HepG2 (cell line): ENCODE results near the gene MILR1. TPM values are rescaled to one million over a fixed set of nuclear protein-coding genes. Genes with fewer than 3 reads are reported as not detected.

Source experiments
- ATAC-seq: fragments of 200-7000 bp; cut with Tn5 transposase; 3 replicates; pipeline ENCODE4 v1.9.1; 2020; ENCODE audit warnings: mild to moderate bottlenecking, moderate library complexity
- BruUV-seq: library from RNA; stranded (reverse); fragments of 400-500 nt; replicated peaks from 2 replicates; lab custom pipeline; 2021; lab: Mats Ljungman, UMichigan
- CTCF ChIA-PET: fragments of 300-600 bp; formaldehyde crosslinking; extraction: SDS; loops from one replicate; lab custom pipeline; 2021; ENCODE audit warnings: low total read pairs, inconsistent platforms, low intra/inter-chr PET ratio; lab: Yijun Ruan, JAX
- POLR2A ChIA-PET: fragments of 350-600 bp; sonication (Branson Sonifier 250); formaldehyde crosslinking; loops from one replicate; lab custom pipeline; 2020; ENCODE audit warnings: antibody characterized with exemption, inconsistent platforms; lab: Yijun Ruan, JAX
- DNase-seq: peaks from one replicate; pipeline ENCODE4 v3.0.0-alpha.2; 2015; ENCODE audit warnings: low spot score
- FAIRE-seq: peaks from 3 replicates; lab custom pipeline; 2011; peaks lifted over from hg19 to GRCh38; lab: Jason Lieb, UNC
- H2AFZ ChIP-seq: one replicate; pipeline ENCODE4 v1.6.1; 2011; ENCODE audit warnings: low read length, inconsistent platforms
- H3K27ac ChIP-seq: fragments of 300-600 bp; 3 replicates; pipeline ENCODE4 v1.8.0; 2011; ENCODE audit warnings: mixed run types, mild to moderate bottlenecking, mixed read lengths, low read length, inconsistent platforms; ENCODE audit not compliant: insufficient read depth; ENCODE audit errors: extremely low read length
- H3K27me3 ChIP-seq, 2 experiments: fragments of 200-600 bp in 1 of 2; 2 replicates in 1 of 2; 3 replicates in 1 of 2; pipeline versions ENCODE4 v1.6.0 to v1.8.0; 2011; ENCODE audit warnings: low read length in 2 of 2, mild to moderate bottlenecking in 2 of 2, moderate library complexity in 2 of 2, inconsistent platforms in 1 of 2; ENCODE audit not compliant: insufficient read depth in 2 of 2, control insufficient read depth in 1 of 2
- H3K36me3 ChIP-seq, 2 experiments: fragments of 200-600 bp in 1 of 2; replicated peaks in 1 of 2; 2 replicates in 1 of 2; 3 replicates in 1 of 2; pipeline versions ENCODE4 v1.5.1 to v1.8.0; 2011; ENCODE audit warnings: low read length in 2 of 2, inconsistent platforms in 1 of 2; ENCODE audit not compliant: insufficient read depth in 2 of 2, control insufficient read depth in 1 of 2
- H3K4me1 ChIP-seq: 2 replicates; pipeline ENCODE4 v1.5.1; 2012; ENCODE audit warnings: low read length, inconsistent platforms; ENCODE audit not compliant: insufficient read depth
- H3K4me2 ChIP-seq: 2 replicates; pipeline ENCODE4 v1.6.0; 2011; ENCODE audit warnings: low read depth, low read length, inconsistent platforms
- H3K4me3 ChIP-seq, 3 experiments: fragments of 200-600 bp in 1 of 3; sonication (generic), shearing (Covaris generic) in 1 of 3; replicated peaks in 1 of 3; 2 replicates each; pipeline ENCODE4 v1.5.1; 2011 to 2016; ENCODE audit warnings: low read length in 3 of 3, inconsistent platforms in 2 of 3, low read depth in 2 of 3, mild to moderate bottlenecking in 2 of 3, control low read depth in 1 of 3, mixed read lengths in 1 of 3; ENCODE audit not compliant: insufficient read depth in 1 of 3
- H3K79me2 ChIP-seq: one replicate; pipeline ENCODE4 v1.6.1; 2011; ENCODE audit warnings: low read length, inconsistent platforms; ENCODE audit not compliant: insufficient read depth
- H3K9ac ChIP-seq: 2 replicates; pipeline ENCODE4 v1.6.0; 2011; ENCODE audit warnings: mild to moderate bottlenecking, low read depth, low read length, inconsistent platforms; ENCODE audit not compliant: insufficient read depth
- H3K9me3 ChIP-seq: 2 replicates; pipeline ENCODE4 v1.5.1; 2012; ENCODE audit warnings: mild to moderate bottlenecking, low read length
- H4K20me1 ChIP-seq: 2 replicates; pipeline ENCODE4 v1.6.0; 2011; ENCODE audit warnings: inconsistent platforms, mild to moderate bottlenecking, low read length, moderate library complexity; ENCODE audit not compliant: insufficient read depth
- GFI1 ChIP-seq: sonication (generic); formaldehyde crosslinking; IDR thresholded peaks from 2 replicates; pipeline ENCODE4 v1.5.0; 2020; ENCODE audit warnings: missing genetic modification reagents, mild to moderate bottlenecking, borderline replicate concordance
- HNF4A ChIP-seq: sonication (generic); formaldehyde crosslinking; IDR thresholded peaks from 2 replicates; pipeline ENCODE4 v1.4.0; 2020; ENCODE audit warnings: missing genetic modification reagents
- HOXA3 ChIP-seq: sonication (generic); formaldehyde crosslinking; IDR thresholded peaks from 2 replicates; pipeline ENCODE4 v1.5.0; 2020; ENCODE audit warnings: missing genetic modification reagents
- MIER3 ChIP-seq: IDR thresholded peaks from 2 replicates; pipeline ENCODE4 v1.6.1; 2016; ENCODE audit warnings: missing compliant biosample characterization, borderline replicate concordance
- ONECUT2 ChIP-seq: sonication (generic); formaldehyde crosslinking; IDR thresholded peaks from 2 replicates; pipeline ENCODE4 v1.4.0; 2020; ENCODE audit warnings: missing genetic modification reagents
- RFX3 ChIP-seq: IDR thresholded peaks from 2 replicates; pipeline ENCODE4 v1.6.1; 2016; ENCODE audit warnings: missing biosample characterization, missing genetic modification reagents
- TBL1XR1 ChIP-seq: fragments of 150-350 bp; IDR thresholded peaks from 2 replicates; pipeline ENCODE4 v1.6.1; 2014; ENCODE audit warnings: borderline replicate concordance, low read length; ENCODE audit not compliant: partially characterized antibody
- ZHX2 ChIP-seq, 2 experiments: sonication (generic) in 1 of 2; formaldehyde crosslinking in 1 of 2; IDR thresholded peaks; 2 replicates each; pipeline versions ENCODE4 v1.6.1 to v1.9.0; 2014 to 2022; ENCODE audit warnings: antibody characterized with exemption in 1 of 2, borderline replicate concordance in 1 of 2, inconsistent platforms in 1 of 2, low read depth in 1 of 2, missing genetic modification reagents in 1 of 2
- ZIK1 ChIP-seq: sonication (generic); formaldehyde crosslinking; IDR thresholded peaks from 2 replicates; pipeline ENCODE4 v1.5.0; 2020; ENCODE audit warnings: mild to moderate bottlenecking, low read depth, missing genetic modification reagents, borderline replicate concordance
- ZNF124 ChIP-seq: sonication (generic); formaldehyde crosslinking; IDR thresholded peaks from 2 replicates; pipeline ENCODE4 v1.4.0; 2020; ENCODE audit warnings: missing genetic modification reagents
- ZNF44 ChIP-seq: sonication (generic); formaldehyde crosslinking; IDR thresholded peaks from 2 replicates; pipeline ENCODE4 v1.5.1; 2020; ENCODE audit warnings: mild to moderate bottlenecking, missing genetic modification reagents
- WGBS: methylation state at CpG from one replicate; pipeline ENCODE4 v1.1.6; 2017; ENCODE audit warnings: low lambda C conversion rate; 5-methylcytosine and 5-hydroxymethylcytosine counted together
- in situ Hi-C: cut with HindIII; loops from 2 replicates; pipeline ENCODE4 v1.10.0; 2017; ENCODE audit warnings: low pct_unique_long_range_greater_than_20kb; ENCODE audit not compliant: extremely low pct_ligation_motif_present
- intact Hi-C: fragments of 100-400 bp; cut with micrococcal nuclease; formaldehyde crosslinking; loops from one replicate; pipeline ENCODE4 v1.10.0; 2022; ENCODE audit not compliant: unreplicated experiment
- polyA plus RNA-seq, 8 experiments: library from polyadenylated mRNA; depleted of rRNA in 3 of 8; stranded (reverse) in 7 of 8; unstranded in 1 of 8; fragments of >200 nt; fragmentation: Illumina TruSeq in 4 of 8; extraction: Trizol in 4 of 8; gene quantifications; 2 replicates each; pipeline versions ENCODE4 v1.2.1 to v1.2.3, GENCODE V29; 2011 to 2016; ENCODE audit warnings: low read depth in 4 of 8, missing spikeins in 1 of 8, mixed read lengths in 1 of 8; ENCODE audit not compliant: insufficient read depth in 1 of 8
- total RNA-seq, 5 experiments: library from RNA; depleted of rRNA; stranded (reverse); fragments of >200 nt; fragmentation: Illumina TruSeq; extraction: Trizol; gene quantifications; 2 replicates each; pipeline ENCODE4 v1.2.3, GENCODE V29; 2016; ENCODE audit warnings: low read depth in 1 of 5
- TF ChIP-seq, protein P1 (sequence below): sonication (generic); formaldehyde crosslinking; conservative IDR thresholded peaks from 2 replicates; pipeline ENCODE4 v1.4.0; 2020; ENCODE audit warnings: missing genetic modification reagents
- TF ChIP-seq, protein P2 (sequence below): sonication (generic); formaldehyde crosslinking; IDR thresholded peaks from 2 replicates; pipeline ENCODE4 v1.5.0; 2020; ENCODE audit warnings: mild to moderate bottlenecking, missing genetic modification reagents, borderline replicate concordance

Gene MILR1
- total and polyA plus RNA-seq, 2 of the 13 experiments (the other 11 are each of a cell fraction or from before 2014, with no cell fraction given) = 0.27 to 1.7 TPM

DNA sequence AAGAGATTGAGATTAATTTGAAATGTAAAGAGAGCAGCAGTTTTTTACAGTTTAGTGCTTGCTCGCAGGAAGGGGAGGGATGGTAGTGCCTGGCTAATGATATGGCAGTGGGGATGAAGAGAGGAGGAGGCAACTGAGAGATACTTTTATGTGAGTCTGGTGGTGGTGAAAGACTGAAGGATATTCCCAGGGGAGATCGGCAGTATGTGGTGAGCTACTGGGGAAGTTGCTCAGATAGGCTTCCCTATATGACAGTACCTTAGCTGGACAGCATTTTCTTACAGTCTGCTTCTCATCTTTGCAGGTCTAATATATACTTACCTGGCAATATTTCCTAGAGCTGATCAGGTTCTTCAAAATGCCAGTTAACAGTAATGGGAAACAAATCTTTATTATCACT is 66.5 kb downstream of the MILR1 start (continued):
- TF ChIP-seq, protein P1, sequence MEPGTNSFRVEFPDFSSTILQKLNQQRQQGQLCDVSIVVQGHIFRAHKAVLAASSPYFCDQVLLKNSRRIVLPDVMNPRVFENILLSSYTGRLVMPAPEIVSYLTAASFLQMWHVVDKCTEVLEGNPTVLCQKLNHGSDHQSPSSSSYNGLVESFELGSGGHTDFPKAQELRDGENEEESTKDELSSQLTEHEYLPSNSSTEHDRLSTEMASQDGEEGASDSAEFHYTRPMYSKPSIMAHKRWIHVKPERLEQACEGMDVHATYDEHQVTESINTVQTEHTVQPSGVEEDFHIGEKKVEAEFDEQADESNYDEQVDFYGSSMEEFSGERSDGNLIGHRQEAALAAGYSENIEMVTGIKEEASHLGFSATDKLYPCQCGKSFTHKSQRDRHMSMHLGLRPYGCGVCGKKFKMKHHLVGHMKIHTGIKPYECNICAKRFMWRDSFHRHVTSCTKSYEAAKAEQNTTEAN (CRISPR knock-in tag) = no peak
- TF ChIP-seq RFX3 (CRISPR knock-in tag) = no peak
- no peak for TF ChIP-seq ZNF124 (CRISPR knock-in tag)

DNA sequence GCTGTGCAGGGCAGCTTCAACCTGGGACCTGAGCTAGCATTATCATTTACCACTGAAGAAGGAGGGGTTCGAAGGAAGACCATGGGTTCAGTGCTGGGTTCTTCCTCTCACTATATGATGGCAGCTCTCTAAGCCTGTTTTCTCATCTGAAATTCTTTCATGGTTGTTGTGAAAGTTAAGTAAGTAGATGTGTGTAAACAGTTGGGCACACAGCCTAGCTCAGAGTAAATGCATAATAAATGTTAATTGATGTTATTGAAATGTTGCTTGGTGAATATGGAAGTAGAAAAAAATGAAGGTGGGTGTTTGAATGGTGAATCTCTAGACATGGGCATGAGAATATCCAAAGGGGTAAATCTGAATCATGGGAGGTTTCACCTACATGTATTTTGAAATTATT is 66.9 kb downstream of the MILR1 start:
- ChIA-PET CTCF (no interaction called here), POLR2A (interaction anchor here (2.2 kb wide), 1 partner anchor 10 kb away, joined by 15 read pairs; the partner anchor contains the start of genes CEP95 and DDX5)
- Histone ChIP-seq H3K36me3 (peaks cover 23 to 88% of the 10 kb centered on the region in 2 experiments), H2AFZ (no peak overlapping the region), H3K4me1 (no peaks in the 10 kb centered on the region), H3K27me3 (no peaks in the 10 kb centered on the region), H3K79me2 (peaks cover 8% of the 10 kb centered on the region), H4K20me1 (no peaks in the 10 kb centered on the region), H3K27ac (no peak overlapping the region), H3K9me3 (no peaks in the 10 kb centered on the region), H3K4me3 (no peak overlapping the region), H3K4me2 (no peak overlapping the region), H3K9ac (no peak overlapping the region)
- intact Hi-C loops (no loop called here), in situ Hi-C loops (no loop called here)
- WGBS = 100% methylated on average over 1 of the region's 1 CpG
- no peak for ATAC-seq
- DNase-seq = no peak
- BruUV-seq = no TSS peak
- no peak for FAIRE-seq
- no peak for TF ChIP-seq GFI1
- no peak for TF ChIP-seq ZIK1 (CRISPR knock-in tag)
- TF ChIP-seq HOXA3 (CRISPR knock-in tag) = no peak
- TF ChIP-seq ZHX2 (IDR thresholded peaks at IDR 0.05; ENCODE audit: low read depth) = no peak
- TF ChIP-seq ZHX2 (CRISPR knock-in tag; IDR thresholded peaks at IDR 0.05; ENCODE audit: borderline replicate concordance) = no peak
- no peak for TF ChIP-seq TBL1XR1
- TF ChIP-seq HNF4A (CRISPR knock-in tag) = no peak
- no peak for TF ChIP-seq ONECUT2
- no peak for TF ChIP-seq MIER3 (CRISPR knock-in tag)
- TF ChIP-seq, protein P2, sequence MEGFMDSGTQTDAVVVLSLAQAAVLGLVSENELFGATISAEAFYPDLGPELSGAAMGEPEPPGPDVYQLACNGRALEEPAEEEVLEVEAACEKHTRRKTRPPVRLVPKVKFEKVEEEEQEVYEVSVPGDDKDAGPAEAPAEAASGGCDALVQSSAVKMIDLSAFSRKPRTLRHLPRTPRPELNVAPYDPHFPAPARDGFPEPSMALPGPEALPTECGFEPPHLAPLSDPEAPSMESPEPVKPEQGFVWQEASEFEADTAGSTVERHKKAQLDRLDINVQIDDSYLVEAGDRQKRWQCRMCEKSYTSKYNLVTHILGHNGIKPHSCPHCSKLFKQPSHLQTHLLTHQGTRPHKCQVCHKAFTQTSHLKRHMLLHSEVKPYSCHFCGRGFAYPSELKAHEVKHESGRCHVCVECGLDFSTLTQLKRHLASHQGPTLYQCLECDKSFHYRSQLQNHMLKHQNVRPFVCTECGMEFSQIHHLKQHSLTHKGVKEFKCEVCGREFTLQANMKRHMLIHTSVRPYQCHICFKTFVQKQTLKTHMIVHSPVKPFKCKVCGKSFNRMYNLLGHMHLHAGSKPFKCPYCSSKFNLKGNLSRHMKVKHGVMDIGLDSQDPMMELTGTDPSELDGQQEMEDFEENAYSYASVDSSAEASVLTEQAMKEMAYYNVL = no peak
- TF ChIP-seq ZNF44 (CRISPR knock-in tag) = no peak
